Suprapubic skin (tissue), 4 donors: ENCODE data around the gene PRKCE. TPM values are rescaled to one million over a fixed set of nuclear protein-coding genes. Genes with fewer than 3 reads are reported as not detected.

Experiments
- DNase-seq, 2 donors: peaks; one replicate each; pipeline ENCODE4 v3.0.0-alpha.2; 2019; ENCODE audit warnings: low spot score in 2 of 2
- H3K27ac ChIP-seq: fragments of 200-600 bp; sonication (generic); one replicate; pipeline ENCODE4 v1.5.1; 2019
- H3K27me3 ChIP-seq: fragments of 200-600 bp; sonication (generic); one replicate; pipeline ENCODE4 v1.5.1; 2019
- H3K36me3 ChIP-seq: fragments of 200-600 bp; sonication (generic); one replicate; pipeline ENCODE4 v1.5.1; 2019
- H3K4me1 ChIP-seq: fragments of 200-600 bp; sonication (generic); one replicate; pipeline ENCODE4 v1.5.1; 2019
- H3K4me3 ChIP-seq: fragments of 200-600 bp; sonication (generic); one replicate; pipeline ENCODE4 v1.5.1; 2019; ENCODE audit warnings: mild to moderate bottlenecking
- H3K9me3 ChIP-seq: fragments of 200-600 bp; sonication (generic); one replicate; pipeline ENCODE4 v1.5.1; 2019
- EP300 ChIP-seq: sonication (generic); formaldehyde crosslinking; IDR thresholded peaks from one replicate; pipeline ENCODE4 v1.6.1; 2017; ENCODE audit warnings: antibody characterized with exemption
- POLR2A ChIP-seq, 2 donors: fragments of 450-650 bp; IDR thresholded peaks; one replicate each; pipeline ENCODE4 v1.6.1; 2017; ENCODE audit warnings: antibody characterized with exemption in 2 of 2, mild to moderate bottlenecking in 2 of 2, moderate library complexity in 2 of 2
- POLR2AphosphoS5 ChIP-seq, 3 donors: sonication (generic); formaldehyde crosslinking; IDR thresholded peaks; one replicate each; pipeline ENCODE4 v1.6.1; 2017; ENCODE audit warnings: antibody characterized with exemption in 3 of 3
- WGBS: methylation state at CpG from one replicate; pipeline ENCODE4 v1.1.5; 2018; 5-methylcytosine and 5-hydroxymethylcytosine counted together
- total RNA-seq, 4 donors: library from RNA; depleted of rRNA; stranded (reverse); fragments of >200 nt; gene quantifications; one replicate each; pipeline ENCODE4 v1.1.0, GENCODE V29; 2016
- TF ChIP-seq, protein P1 (sequence below), 2 donors: fragments of 200-600 bp in 1 of 2; fragments of 450-650 bp in 1 of 2; sonication (generic) in 1 of 2; IDR thresholded peaks; one replicate each; pipeline ENCODE4 v1.5.1; 2016 to 2019; ENCODE audit warnings: antibody characterized with exemption in 2 of 2, mild to moderate bottlenecking in 1 of 2, moderate library complexity in 1 of 2

The PRKCE gene
- total RNA-seq, 4 donors from 2014 or later = 7.9 to 18.3 (median 12.5) TPM

DNA sequence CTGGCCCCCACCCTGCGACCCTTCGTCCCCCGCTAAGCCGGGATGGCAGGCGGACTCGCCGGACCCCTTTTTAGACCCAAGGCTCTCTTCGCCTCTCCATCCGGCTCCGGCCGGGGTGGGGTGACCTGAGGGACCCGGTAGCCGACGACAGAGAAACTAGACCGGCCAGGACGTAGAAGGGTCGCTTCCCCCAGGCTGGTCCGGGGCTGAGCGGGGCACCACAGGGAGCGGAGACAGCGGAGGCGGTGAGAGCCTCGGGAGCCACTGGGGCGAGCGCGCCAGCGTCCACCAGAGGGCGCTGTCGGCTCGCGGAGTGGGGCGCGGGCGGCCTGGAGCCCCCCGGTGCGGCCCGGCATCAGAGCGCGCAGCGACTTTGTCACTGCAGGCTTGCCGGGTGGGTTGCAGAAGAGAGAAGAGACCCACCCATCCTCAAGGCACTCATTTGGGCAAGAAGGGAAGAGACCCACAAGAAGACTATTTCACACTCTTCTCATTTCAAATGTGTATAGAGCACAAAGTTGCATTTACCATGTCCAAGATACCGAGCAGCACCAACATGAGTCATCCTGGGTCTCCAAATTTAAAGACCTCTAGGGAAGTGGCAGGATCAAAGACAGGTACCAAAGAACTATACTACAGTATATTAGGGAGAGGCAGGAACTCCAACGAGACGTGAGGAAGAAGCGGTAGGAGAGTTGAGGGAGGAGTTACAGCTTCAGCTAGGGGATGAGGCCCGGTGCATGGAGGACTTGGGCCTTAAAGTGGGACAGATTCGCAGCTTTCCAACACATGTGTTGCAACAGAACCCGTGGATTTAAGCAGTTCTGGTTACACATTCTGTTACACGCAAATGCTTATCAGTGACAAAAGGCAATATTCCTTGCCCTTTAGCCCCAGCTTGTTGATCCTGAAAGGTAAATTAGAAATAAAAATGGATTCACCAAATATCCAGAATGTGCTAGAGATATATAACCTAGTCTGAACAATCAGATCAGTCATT, 7.6 kb upstream of the PRKCE start:
- H3K27ac ChIP-seq = no peak overlapping the region
- H3K4me3 ChIP-seq = peak overlapping the region; percentile 52
- H3K4me1 ChIP-seq = peaks cover 16% of the 10 kb centered on the region
- H3K27me3 ChIP-seq = peaks cover 4% of the 10 kb centered on the region
- H3K9me3 ChIP-seq = no peaks in the 10 kb centered on the region
- 14% methylated on average over 41 of the region's 49 CpGs for WGBS
- DNase-seq = peak; percentile 74 to 83
- no peaks in the 10 kb centered on the region for H3K36me3 ChIP-seq
- TF ChIP-seq, protein P1, sequence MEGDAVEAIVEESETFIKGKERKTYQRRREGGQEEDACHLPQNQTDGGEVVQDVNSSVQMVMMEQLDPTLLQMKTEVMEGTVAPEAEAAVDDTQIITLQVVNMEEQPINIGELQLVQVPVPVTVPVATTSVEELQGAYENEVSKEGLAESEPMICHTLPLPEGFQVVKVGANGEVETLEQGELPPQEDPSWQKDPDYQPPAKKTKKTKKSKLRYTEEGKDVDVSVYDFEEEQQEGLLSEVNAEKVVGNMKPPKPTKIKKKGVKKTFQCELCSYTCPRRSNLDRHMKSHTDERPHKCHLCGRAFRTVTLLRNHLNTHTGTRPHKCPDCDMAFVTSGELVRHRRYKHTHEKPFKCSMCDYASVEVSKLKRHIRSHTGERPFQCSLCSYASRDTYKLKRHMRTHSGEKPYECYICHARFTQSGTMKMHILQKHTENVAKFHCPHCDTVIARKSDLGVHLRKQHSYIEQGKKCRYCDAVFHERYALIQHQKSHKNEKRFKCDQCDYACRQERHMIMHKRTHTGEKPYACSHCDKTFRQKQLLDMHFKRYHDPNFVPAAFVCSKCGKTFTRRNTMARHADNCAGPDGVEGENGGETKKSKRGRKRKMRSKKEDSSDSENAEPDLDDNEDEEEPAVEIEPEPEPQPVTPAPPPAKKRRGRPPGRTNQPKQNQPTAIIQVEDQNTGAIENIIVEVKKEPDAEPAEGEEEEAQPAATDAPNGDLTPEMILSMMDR (IDR thresholded peaks at IDR 0.05) = peak; percentile 97
- TF ChIP-seq POLR2AphosphoS5 (IDR thresholded peaks at IDR 0.05) = no peak

DNA sequence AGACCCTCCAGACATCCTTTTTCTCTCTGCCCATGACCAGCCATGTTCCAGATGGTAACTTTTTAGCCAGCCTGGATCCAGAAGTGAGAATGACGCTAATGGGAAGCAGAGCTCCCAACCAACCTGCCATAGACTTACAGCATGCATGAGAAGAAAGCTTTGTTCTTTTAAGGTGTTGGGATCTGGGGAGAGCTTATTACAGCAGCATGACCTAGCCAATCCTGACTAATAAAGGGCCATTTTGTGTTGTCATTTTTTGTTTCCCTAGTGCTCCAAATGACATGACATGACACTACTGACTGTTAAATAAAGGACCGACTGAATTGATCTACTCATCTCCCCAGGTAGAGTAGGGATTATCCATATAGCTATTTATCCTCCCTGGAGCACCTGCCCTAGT, 5.2 kb upstream of the PRKCE start:
- no peaks in the 10 kb centered on the region for H3K9me3 ChIP-seq
- H3K36me3 ChIP-seq = no peaks in the 10 kb centered on the region
- no peak overlapping the region for H3K4me3 ChIP-seq
- no peak overlapping the region for H3K27ac ChIP-seq
- H3K4me1 ChIP-seq = peaks cover 26% of the 10 kb centered on the region
- 95% methylated on average over 2 of the region's 2 CpGs for WGBS
- H3K27me3 ChIP-seq = peaks cover 4% of the 10 kb centered on the region
- TF ChIP-seq POLR2AphosphoS5 (IDR thresholded peaks at IDR 0.05) (no peak), EP300 (no peak), POLR2A (IDR thresholded peaks at IDR 0.05) (no peak)
- TF ChIP-seq, protein P1 (IDR thresholded peaks at IDR 0.05) = no peak
- no peak for DNase-seq

DNA sequence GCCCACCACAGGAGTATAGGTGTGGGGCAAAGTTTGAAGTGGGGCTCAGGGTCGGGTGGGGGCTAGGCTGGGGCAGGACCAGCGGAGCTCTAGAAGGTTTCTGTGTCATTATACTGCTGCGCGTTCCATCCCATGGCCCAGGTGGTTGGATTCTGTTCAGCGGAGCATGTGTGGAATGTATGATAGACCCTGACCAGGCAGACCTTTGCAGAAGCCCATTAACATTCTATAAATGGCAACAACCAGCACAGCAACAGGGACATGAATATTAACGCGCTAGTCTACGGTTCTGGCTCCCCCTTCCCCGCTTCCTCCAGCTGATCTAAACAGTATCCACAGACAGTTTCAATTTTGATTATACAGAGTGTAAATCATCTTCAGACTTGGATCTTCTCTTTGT, 4.1 kb upstream of the PRKCE start:
- Histone ChIP-seq H3K4me1 (peaks cover 33% of the 10 kb centered on the region), H3K27me3 (peaks cover 2% of the 10 kb centered on the region), H3K27ac (no peak overlapping the region), H3K9me3 (no peaks in the 10 kb centered on the region), H3K36me3 (no peaks in the 10 kb centered on the region), H3K4me3 (no peak overlapping the region)
- no peak for DNase-seq
- 90% methylated on average over 8 of the region's 9 CpGs for WGBS
- TF ChIP-seq, protein P1 (IDR thresholded peaks at IDR 0.05) = no peak
- no peak for TF ChIP-seq POLR2AphosphoS5 (IDR thresholded peaks at IDR 0.05)
- TF ChIP-seq POLR2A (IDR thresholded peaks at IDR 0.05) = no peak
- no peak for TF ChIP-seq EP300

DNA sequence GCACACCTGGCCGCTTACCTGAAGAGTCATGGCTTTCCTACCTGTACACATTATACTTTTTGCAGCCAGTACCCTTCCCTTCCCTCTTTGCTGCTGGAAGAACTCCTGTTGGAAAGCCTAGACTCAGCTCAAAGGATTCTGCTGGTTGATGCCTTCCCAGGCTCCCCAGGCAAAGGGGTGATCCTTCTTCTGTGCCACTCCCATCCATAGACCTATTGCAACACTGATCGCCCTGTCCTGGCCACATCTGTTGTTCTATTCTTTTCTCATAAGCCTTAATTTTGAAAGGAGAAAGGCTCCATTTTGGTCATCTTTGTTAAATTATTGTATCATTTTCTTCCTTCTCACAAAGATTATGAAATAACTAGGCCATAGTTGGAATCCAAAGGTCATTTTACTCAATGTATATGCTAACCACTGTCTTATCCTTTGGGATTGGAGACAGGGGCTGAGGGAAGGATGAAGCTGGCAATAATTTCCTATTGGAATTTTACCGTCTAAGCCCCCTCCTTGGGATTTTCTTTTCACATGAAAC, 3.4 kb upstream of the PRKCE start:
- H3K9me3 ChIP-seq = no peaks in the 10 kb centered on the region
- DNase-seq = no peak
- peaks cover 39% of the 10 kb centered on the region for H3K4me1 ChIP-seq
- no peaks in the 10 kb centered on the region for H3K36me3 ChIP-seq
- no peak overlapping the region for H3K4me3 ChIP-seq
- TF ChIP-seq POLR2AphosphoS5 (IDR thresholded peaks at IDR 0.05) = no peak
- H3K27me3 ChIP-seq = no peaks in the 10 kb centered on the region
- no peak overlapping the region for H3K27ac ChIP-seq
- WGBS = 91% methylated on average over 3 of the region's 3 CpGs

DNA sequence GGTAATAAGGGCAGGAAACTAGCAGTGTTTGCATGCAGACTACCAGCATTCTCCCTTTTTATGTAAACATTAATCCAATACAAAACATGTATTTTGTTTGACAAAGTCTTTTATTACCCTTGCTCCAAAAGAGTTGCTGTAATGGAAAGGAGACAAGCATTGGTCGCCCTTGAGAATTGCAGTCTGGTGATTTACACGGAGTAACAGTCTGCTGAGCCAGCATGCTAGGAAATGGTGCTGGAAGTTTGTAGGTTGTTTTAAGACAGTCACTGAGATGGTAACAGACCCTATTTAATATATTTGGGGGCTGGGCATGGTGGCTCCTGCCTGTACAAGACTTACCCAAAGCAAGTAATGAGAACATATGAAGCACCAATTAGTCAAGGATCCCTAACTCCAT, 2.8 kb upstream of the PRKCE start:
- TF ChIP-seq EP300 (no peak), POLR2A (IDR thresholded peaks at IDR 0.05) (no peak), POLR2AphosphoS5 (IDR thresholded peaks at IDR 0.05) (no peak)
- TF ChIP-seq, protein P1 (IDR thresholded peaks at IDR 0.05) = no peak
- no peaks in the 10 kb centered on the region for H3K36me3 ChIP-seq
- H3K27ac ChIP-seq = no peak overlapping the region
- no peaks in the 10 kb centered on the region for H3K9me3 ChIP-seq
- H3K27me3 ChIP-seq = no peaks in the 10 kb centered on the region
- no peak overlapping the region for H3K4me3 ChIP-seq
- WGBS = 83% methylated on average over 2 of the region's 2 CpGs
- no peak for DNase-seq
- peaks cover 38% of the 10 kb centered on the region for H3K4me1 ChIP-seq
